HG02938 (cell line): ENCODE results near the gene TPRX1.
"Not testable (repeated sequence)": the region's sequence is repeated elsewhere in the genome, so short reads cannot be mapped to it uniquely, and the experiment has no call there.

Experiments
- ATAC-seq: cut with Tn5 transposase; IDR thresholded peaks from one replicate; pipeline ENCODE4 v1.9.1; 2021; ENCODE audit warnings: mild to moderate bottlenecking, moderate library complexity; ENCODE audit not compliant: unreplicated experiment

TPRX1 gene

DNA sequence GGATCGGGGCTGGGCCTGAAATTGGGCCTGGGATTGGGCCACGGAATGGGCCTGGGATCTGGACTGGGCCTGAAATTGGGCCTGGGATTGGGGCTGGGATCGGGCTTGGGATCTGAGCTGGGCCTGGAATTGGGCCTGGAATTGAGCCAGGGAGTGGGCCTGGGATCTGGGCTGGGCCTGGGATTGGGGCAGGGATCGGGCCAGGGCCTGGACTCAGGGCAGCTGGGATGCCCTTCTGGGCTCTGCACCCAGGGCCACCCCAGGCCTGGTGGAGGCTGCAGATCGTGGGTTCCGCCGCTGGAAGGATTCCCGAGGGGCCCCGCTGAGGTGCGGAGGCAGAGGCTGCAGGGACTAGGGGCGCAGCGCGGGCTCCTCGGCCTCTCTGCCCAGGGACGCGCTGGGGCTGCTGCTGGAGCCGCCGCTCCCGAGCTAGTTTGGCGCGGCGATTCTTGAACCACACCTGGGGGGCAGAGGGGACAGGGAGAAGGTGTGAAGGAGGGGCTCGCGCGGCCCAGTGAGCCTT lies 1.8 kb downstream of the TPRX1 start:
- no peak for ATAC-seq

DNA sequence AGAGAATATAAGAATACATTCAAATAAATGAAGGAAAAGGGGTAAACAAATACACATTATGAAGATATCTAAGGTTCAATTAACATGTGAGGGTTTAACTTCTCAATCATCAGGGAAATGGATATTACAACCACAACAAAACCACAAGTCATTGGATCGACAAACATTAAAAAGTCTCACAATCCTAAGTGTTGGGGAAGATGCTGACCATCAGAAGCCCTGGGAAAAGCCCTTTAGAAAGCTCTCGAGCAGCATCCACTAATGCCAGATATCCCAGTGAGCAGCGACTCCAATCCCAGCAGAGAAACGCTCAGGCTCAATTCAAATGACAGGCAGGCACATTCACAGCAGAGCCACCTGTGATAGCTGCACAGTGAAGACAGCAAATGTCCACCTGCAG lies 3.1 kb downstream of the TPRX1 start:
- ATAC-seq = no peak

DNA sequence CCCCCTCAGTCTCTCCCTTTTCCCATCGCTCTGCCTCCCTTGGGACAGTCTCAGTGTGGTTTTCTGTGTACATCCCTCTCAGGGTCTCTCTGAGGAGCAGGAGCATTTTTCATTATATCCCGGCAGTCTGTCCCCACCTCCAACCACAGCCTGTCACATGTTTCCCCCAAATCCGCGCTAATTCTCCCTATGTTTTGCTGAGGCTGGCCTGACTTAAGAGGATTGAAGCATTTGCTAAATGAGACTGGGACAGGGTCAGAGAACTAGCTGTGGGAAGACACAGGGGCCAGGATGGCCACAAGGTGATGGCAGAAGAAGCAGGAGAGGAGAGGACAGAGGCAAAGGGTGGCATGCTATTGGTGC lies 5.5 kb downstream of the TPRX1 start:
- no peak for ATAC-seq

DNA sequence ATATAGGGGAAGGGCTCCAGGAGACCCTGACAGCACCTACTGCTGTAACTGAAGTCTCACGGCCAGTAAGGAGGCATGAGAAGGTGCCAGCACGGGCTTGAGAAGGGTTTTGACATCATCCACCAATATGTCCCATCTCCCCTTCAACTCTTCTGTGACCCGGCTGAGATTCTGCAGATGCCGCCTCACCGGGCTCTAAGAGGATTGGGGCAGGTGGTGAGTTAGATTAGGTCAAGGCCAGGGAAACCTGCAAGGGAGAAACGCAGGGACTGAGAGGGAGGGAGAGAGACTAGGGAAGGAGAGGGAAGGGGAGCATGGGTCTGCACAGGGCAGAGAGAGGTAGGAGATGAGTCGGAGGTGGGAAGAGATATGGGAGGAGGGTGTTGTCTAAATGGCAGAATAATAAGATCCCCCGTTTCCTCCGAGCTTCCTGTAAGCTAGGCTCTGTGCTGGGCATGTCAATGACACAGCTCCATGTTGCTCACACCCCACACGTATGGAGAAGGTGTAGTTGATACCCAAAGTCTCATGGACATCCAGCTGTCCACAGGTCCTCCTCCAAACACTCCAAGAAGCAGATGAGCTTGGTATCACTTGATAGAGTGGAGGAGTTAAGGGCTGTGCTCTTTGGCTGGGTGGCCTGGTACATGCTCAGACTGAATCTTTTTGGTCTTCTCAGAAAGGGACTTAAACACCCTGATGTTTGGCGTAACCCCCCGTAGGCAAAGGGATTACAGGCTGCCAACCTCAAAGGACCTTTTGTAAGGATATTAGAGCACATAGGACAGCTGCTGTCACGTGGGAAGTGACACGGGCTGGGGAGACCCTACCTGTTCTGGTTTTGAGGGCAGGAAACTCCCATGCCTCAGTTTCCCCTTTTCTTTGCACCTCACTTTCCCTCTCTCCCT lies 6.1 kb downstream of the TPRX1 start:
- no peak for ATAC-seq

- ATAC-seq = no peak
Observed at GRCh38 chr19:47796785-47797184, 7.6 kb downstream of the TPRX1 start.

GRCh38 chr19:47794526-47794925 lies 9.8 kb downstream of the TPRX1 start:
- no peak for ATAC-seq

DNA sequence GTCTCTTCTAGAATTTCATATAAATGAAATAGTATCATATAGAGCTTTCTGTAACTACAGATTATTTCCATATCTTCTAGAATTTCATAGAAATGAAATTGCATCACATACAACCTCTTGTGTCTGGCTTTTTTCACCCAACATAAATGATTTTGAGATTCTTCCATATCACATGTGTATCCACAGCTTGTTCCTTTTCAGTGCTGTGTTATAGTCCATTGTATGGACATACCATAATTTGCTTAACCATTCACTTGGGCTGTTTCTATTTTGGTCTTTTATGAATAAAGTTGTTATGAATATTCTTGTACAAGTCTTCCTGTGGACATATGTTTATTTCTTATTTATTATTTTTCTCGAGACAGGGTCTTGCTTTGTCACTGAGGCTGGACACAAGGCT lies 11.7 kb downstream of the TPRX1 start:
- no peak for ATAC-seq

DNA sequence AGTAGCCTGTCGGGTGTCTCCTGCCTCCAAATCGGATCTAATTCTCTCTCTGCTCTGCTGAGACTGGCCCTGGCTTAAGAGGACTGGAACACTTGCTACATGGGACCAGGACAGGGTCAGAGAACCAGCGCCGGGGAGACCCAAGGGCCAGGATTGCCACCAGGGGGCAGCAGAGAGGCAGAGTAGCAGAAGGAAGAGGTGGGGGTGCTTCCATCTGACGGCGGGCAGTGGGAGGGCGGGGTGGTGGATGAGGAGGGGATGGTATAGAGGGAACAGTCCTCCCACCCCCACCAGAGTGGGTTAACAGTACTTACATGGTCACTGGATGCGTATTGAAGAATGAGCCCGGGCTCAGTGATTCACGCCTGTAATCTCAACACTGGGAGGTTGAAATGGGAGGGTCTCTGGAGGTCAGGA lies 13.9 kb downstream of the TPRX1 start:
- ATAC-seq = no peak

DNA sequence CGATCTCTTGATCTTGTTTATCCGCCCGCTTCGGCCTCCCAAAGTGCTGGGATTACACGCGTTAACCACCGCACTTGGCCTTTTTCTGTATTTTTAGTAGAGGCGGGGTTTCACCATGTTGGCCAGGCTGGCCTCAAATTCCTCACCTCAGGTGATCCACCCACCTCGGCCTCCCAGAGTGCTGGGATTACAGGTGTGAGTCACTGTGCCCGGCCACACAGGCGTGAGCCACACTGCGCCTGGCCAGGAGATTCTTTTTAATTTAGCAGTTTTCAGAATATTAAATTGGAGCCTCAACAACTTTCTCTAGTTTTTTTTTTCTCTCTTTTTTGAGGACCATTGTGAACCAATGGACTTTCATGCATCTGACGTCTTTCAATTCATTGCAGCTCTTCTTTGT lies 14.5 kb downstream of the TPRX1 start:
- ATAC-seq = not testable (repeated sequence)

- not testable (repeated sequence) for ATAC-seq
Observed at GRCh38 chr19:47787307-47787706, 17.0 kb downstream of the TPRX1 start.

DNA sequence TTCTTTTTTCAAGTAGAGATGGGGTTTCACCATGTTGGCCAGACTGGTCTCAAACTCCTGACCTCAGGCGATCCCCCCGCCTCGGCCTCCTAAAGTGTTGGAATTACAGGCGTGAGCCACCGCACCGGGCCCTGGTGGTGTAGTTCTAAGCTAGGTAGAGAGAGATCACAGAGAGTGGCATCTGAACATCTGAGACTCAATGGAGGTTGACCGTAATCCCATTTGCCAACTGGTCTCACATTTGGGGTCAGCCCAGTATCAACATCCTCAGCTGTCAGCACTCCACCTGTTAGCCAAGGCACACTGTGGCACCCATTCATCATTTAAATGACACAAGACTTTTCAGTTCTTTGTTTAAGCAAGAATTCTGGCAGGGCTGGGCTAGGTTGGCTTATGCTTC lies 17.8 kb downstream of the TPRX1 start:
- no peak for ATAC-seq

GRCh38 chr19:47781590-47782262 lies 22.6 kb downstream of the TPRX1 start:
- ATAC-seq = no peak

GRCh38 chr19:47780215-47780551 lies 24.2 kb downstream of the TPRX1 start:
- no peak for ATAC-seq

DNA sequence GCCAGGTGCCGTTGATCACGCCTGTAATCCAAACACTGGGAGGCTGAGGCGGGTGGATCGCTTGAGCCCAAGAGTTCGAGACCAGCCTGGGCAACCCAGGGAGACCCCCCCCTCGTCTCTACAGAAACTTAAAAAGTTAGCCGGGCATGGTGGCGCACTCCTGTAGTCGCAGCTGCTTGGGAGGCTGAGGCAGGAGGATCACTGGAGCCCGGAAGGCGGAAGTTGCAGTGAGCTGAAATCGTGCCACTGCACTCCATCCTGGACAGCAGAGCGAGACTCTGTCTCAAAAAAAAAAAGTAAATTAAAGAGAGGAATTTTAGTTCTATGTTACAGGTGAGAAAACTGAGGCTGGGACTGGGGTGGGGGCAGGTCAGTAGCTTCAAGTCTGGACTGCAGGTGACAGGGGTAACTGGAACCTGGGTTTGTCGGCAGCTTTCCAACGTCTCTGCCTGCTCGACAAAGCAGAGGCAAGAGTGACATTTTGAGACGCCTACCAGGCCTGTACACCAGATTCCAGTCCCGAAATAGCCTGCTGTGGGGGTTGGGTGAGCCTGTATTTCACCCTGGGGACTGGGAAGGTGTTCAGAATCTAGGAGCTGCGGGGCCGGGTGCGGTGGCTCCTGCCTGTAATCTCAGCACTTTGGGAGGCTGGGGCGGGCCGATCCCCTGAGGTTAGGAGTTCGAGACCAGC lies 24.7 kb downstream of the TPRX1 start:
- no peak for ATAC-seq

DNA sequence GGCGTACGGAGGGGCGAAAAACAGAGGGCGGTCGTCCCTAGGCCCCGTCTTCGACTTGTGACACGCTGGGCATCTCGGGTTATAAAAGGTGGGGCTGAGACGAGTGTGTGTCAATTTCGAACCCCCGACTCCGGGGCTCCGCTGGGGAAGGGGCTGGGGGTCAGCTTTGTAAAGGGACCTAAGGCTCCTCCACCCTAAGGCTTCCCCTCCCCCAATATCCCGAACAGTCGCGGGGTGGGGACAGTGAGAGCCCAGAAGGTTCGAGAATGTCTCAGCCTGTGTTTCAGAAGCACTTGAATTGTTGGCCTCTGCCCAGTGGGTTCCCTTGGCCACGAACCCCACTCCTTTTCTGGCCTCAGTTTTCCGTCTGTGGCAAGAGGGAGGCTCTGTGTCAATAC lies 25.4 kb downstream of the TPRX1 start:
- no peak for ATAC-seq

GRCh38 chr19:47778049-47778953 lies 26.1 kb downstream of the TPRX1 start, which contains the start of gene SELENOW:
Gene SELENOW (plus strand): TSS chr19:47778703. CDS start chr19:47778786, 83 bp downstream.
- no peak for ATAC-seq

GRCh38 chr19:47777245-47778048 lies 26.9 kb downstream of the TPRX1 start:
- not testable (repeated sequence) for ATAC-seq

DNA sequence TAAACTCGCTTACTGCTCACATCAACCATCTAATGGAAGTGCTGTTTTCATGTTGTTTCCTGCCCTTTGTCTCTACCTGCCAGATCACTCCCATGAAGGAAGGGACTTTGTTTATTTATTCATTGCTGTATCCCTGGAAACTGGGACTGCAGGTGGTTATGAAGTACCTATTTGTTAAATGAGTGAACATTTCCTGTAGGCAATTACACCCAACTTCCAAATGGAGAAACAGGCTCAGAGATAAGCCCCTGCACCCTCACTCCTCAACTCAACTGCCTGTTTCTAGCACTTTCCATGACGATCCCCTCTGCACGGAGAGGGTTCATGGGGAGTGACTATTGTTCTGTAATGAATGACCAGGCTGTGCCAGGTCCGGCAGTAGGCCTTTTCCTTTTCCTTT lies 27.8 kb downstream of the TPRX1 start:
- no peak for ATAC-seq

GRCh38 chr19:47771291-47771690 lies 33.1 kb downstream of the TPRX1 start:
- ATAC-seq = not testable (repeated sequence)

- no peak for ATAC-seq
Observed at GRCh38 chr19:47769534-47769933, 34.8 kb downstream of the TPRX1 start.
